Measurements from ENCODE around the gene PDIK1L. TPM values are rescaled to one million over a fixed set of nuclear protein-coding genes. Genes with fewer than 3 reads are reported as not detected.

Gene PDIK1L
- total and polyA plus RNA-seq, 7 donors, result 4.2 to 15.7 (median 5.0) TPM

DNA sequence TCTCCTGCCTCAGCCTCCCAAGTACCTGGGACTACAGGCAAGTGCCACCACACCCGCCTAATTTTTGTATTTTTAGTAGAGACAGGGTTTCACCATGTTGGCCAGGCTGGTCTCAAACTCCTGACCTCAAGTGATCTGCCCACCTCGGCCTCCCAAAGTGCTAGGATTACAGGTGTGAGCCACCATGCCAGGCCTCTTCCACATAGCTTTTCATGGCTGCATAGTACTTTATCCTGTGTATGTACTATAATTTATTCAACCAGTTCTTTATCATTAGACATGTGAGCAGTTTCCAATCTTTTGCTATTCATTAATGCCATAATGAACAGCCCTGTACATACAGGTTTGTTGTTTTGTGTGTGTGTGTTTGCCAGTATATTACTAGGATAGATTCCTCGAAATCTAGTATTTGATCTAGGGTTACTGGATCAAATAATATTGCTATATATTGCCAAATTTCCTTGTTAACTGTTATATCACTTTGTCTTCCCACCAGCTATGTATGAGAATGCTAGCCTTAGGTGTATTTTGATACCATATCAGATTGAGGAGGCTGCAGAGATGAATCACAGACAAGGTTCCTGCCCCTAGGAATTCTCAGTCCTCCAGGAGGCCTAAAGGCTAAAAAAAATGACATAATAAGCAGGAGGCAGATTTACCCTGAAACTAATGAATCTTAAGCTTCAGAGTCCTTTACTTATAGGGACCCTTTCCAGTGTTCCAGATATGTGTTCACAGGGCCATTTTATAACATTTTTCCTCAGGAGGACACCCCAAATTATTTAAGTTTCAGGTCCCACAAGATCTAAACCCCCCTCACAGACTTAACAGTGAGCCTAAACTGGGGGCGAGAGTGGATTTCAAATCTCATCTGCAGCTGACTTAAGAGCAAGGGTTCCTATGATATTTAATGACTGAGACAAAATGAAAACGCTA, 2.1 kb upstream of the PDIK1L start:
- DNase-seq, result no peak

DNA sequence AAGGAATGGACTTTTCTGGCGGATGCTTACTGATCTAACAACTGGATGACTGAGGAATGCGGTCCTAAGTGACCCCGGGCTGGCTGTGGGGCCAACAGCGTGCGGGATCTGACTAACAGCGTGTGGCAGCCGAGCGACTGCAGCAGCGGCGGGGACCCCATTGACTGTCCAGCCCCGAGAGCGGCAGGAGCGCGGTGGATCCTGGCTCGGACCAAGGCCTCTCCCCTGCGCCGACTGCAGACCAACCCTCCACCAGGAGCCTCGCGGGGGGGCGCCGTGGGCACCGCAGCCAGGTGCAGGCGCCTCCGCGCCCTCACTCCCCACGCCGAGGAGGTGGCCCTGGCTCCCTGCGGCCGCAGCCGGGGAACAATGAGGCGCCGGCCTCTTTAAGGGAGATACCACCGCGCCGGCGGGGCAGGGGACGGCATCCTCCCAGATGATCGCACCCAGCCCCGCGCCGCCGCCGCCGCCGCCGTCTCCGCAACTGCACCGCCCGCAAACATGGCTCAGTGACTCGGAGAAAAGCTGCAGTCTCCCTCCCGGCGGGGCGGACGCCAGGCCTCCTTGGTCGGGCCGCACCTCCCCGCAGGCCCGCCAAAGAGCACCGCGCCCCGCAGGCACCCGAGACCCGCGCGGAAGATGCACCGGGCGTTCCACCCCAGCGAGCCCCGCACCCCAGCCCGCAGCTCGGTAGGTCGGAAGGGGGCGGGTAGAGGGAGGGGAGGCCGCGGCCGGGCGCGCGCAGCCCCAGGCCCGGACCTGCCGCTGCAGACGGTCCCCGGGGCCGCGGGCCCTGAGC, 694 bp upstream of the PDIK1L start:
- peak; percentile 88 for DNase-seq
- TF ChIP-seq, protein P1, sequence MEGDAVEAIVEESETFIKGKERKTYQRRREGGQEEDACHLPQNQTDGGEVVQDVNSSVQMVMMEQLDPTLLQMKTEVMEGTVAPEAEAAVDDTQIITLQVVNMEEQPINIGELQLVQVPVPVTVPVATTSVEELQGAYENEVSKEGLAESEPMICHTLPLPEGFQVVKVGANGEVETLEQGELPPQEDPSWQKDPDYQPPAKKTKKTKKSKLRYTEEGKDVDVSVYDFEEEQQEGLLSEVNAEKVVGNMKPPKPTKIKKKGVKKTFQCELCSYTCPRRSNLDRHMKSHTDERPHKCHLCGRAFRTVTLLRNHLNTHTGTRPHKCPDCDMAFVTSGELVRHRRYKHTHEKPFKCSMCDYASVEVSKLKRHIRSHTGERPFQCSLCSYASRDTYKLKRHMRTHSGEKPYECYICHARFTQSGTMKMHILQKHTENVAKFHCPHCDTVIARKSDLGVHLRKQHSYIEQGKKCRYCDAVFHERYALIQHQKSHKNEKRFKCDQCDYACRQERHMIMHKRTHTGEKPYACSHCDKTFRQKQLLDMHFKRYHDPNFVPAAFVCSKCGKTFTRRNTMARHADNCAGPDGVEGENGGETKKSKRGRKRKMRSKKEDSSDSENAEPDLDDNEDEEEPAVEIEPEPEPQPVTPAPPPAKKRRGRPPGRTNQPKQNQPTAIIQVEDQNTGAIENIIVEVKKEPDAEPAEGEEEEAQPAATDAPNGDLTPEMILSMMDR (IDR thresholded peaks at IDR 0.05), result no peak
- TF ChIP-seq POLR2AphosphoS5 (IDR thresholded peaks at IDR 0.05), result peak in 3 of 4 donors; percentile 14 to 43 (median 40)
- intact Hi-C loops (cut with DNase I), result loop anchor here (2.0 to 5.0 kb wide), 4 partner anchors 58 to 209 kb away; partner anchors contain the start of genes C1orf232, CEP85 and ZNF593
- no peaks in the 10 kb centered on the region for H3K9me3 ChIP-seq
- WGBS, 2 donors, result 0% methylated on average over 85 of the region's 85 CpGs
- H3K27me3 ChIP-seq, result no peaks in the 10 kb centered on the region
- H3K27ac ChIP-seq, result peak overlapping the region; percentile 89 to 96 (median 95)
- peaks cover 0 to 20% (median 6%) of the 10 kb centered on the region in 4 donors for H3K36me3 ChIP-seq
- H3K4me3 ChIP-seq, result peak overlapping the region; percentile 90 to 97 (median 96)
- H3K4me1 ChIP-seq, result peaks cover 0 to 27% (median 23%) of the 10 kb centered on the region in 4 donors

More for the DNA sequence above, 2.1 kb upstream of the PDIK1L start:
- Histone ChIP-seq H3K9me3 (no peaks in the 10 kb centered on the region), H3K4me1 (peaks cover 0 to 27% (median 23%) of the 10 kb centered on the region in 4 donors), H3K36me3 (peaks cover 0 to 6% (median under 1%) of the 10 kb centered on the region in 4 donors), H3K27me3 (no peaks in the 10 kb centered on the region), H3K4me3 (no peak overlapping the region), H3K27ac (no peak overlapping the region)
- 79 to 91% methylated on average over 5 of the region's 5 CpGs for WGBS, 2 donors
- intact Hi-C loops (cut with DNase I), result loop anchor here (2.0 to 5.0 kb wide), 5 partner anchors 59 to 213 kb away; partner anchors contain the start of genes C1orf232, CEP85 and ZNF593
- TF ChIP-seq, protein P1 (IDR thresholded peaks at IDR 0.05), result no peak
- no peak for TF ChIP-seq EP300 (IDR thresholded peaks at IDR 0.05)
- TF ChIP-seq POLR2AphosphoS5 (IDR thresholded peaks at IDR 0.05), result no peak
- no peak for TF ChIP-seq POLR2A (IDR thresholded peaks at IDR 0.05)

DNA sequence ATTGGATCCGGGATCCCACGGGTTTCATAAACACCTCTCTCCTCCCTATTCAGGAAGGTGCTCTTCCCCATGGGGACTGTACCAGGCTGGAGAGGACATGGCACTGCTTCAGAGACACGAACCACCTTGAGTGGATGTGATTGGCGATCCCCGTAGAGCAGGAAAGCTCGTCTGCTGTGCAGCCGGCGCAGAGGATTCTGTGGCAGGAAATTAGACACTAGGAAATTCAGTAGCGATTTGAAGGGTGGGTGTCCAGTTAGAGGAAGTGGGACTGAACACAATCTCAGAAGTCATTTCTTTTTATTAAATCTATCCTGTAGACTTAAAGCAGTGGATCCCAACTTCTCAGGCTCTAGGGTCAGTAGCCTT, 767 bp downstream of the PDIK1L start:
- no peak for TF ChIP-seq EP300 (IDR thresholded peaks at IDR 0.05)
- TF ChIP-seq POLR2A (IDR thresholded peaks at IDR 0.05), result no peak
- no peak for TF ChIP-seq POLR2AphosphoS5 (IDR thresholded peaks at IDR 0.05)
- TF ChIP-seq, protein P1 (IDR thresholded peaks at IDR 0.05), result no peak
- Histone ChIP-seq H3K27me3 (no peaks in the 10 kb centered on the region), H3K4me3 (peak overlapping the region; percentile 90 to 97 (median 96)), H3K9me3 (no peaks in the 10 kb centered on the region), H3K36me3 (peaks cover 0 to 32% (median 6%) of the 10 kb centered on the region in 4 donors), H3K27ac (peak overlapping the region; percentile 89 to 96 (median 95)), H3K4me1 (peaks cover 0 to 27% (median 23%) of the 10 kb centered on the region in 4 donors)
- 0 to 1% methylated on average over 9 of the region's 9 CpGs for WGBS, 2 donors
- DNase-seq, result no peak
- intact Hi-C loops (cut with DNase I), result loop anchor here (5.0 kb wide), 2 partner anchors 120 to 210 kb away; partner anchors contain the start of gene CEP85

DNA sequence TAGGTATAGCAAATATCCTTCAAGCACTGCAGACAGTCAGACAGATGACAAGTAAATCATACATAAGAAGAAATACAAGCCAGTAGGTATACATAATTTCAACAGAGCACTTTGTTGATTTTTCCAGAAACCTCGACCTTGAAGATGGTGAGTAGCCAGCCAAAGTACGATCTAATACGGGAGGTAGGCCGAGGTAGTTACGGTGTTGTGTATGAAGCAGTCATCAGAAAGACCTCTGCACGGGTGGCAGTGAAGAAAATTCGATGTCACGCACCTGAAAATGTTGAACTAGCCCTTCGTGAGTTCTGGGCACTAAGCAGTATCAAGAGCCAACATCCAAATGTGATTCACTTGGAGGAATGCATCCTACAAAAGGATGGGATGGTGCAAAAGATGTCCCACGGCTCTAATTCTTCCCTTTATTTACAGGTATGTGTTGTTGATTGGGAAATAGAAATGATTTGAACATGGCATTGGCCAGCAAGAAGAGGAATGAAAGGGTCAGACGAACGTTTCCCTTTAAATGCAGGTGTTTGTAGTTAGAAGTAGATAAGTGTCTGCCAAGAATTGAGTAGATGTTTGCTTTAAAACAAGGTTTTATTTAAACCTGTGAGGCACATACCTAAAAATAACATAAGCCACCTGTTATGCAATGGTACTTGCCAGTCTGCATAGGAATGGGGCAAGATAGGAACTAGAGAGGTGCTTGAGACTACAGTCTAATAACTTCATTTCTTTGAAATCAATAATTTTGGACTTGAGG, 2.7 kb downstream of the PDIK1L start:
- TF ChIP-seq, protein P1 (IDR thresholded peaks at IDR 0.05), result no peak
- TF ChIP-seq POLR2AphosphoS5 (IDR thresholded peaks at IDR 0.05) (no peak), POLR2A (IDR thresholded peaks at IDR 0.05) (no peak)
- Histone ChIP-seq H3K4me3 (no peak overlapping the region), H3K36me3 (peaks cover 0 to 51% (median 10%) of the 10 kb centered on the region in 4 donors), H3K27me3 (no peaks in the 10 kb centered on the region), H3K27ac (no peak overlapping the region), H3K4me1 (peaks cover 0 to 27% (median 23%) of the 10 kb centered on the region in 4 donors), H3K9me3 (no peaks in the 10 kb centered on the region)
- DNase-seq, result no peak
- intact Hi-C loops (cut with DNase I), result loop anchor here (5.0 kb wide), 2 partner anchors 118 to 212 kb away; partner anchors contain the start of gene CEP85
- 24 to 68% methylated on average over 12 of the region's 12 CpGs for WGBS, 2 donors
